Calu3 (cell line): ENCODE measurements around the gene INVS. TPM values are rescaled to one million over a fixed set of nuclear protein-coding genes. Genes with fewer than 3 reads are reported as not detected.

ENCODE experiments used
- BruUV-seq: library from RNA; stranded (reverse); fragments of 400-500 nt; replicated peaks from 2 replicates; lab custom pipeline; 2021; lab: Mats Ljungman, UMichigan
- CTCF ChIA-PET: fragments of 300-600 bp; sonication (Branson Sonifier 250); formaldehyde crosslinking; loops from one replicate; lab custom pipeline; 2022; ENCODE audit warnings: antibody characterized with exemption; lab: Charles Lee
- DNase-seq: peaks from one replicate; pipeline ENCODE4 v3.0.0; 2022
- H3K27ac Mint-ChIP-seq: one replicate; pipeline ENCODE4 v1.8.0; 2022; ENCODE audit warnings: mixed read lengths; ENCODE audit not compliant: unreplicated experiment
- H3K27me3 Mint-ChIP-seq: one replicate; pipeline ENCODE4 v1.8.0; 2022; ENCODE audit warnings: mixed read lengths; ENCODE audit not compliant: unreplicated experiment
- H3K36me3 Mint-ChIP-seq: one replicate; pipeline ENCODE4 v1.8.0; 2022; ENCODE audit warnings: mild to moderate bottlenecking, moderate library complexity, mixed read lengths; ENCODE audit not compliant: insufficient read depth, unreplicated experiment
- H3K4me1 Mint-ChIP-seq: one replicate; pipeline ENCODE4 v1.8.0; 2022; ENCODE audit warnings: mild to moderate bottlenecking, low read depth, mixed read lengths; ENCODE audit not compliant: unreplicated experiment
- H3K4me3 Mint-ChIP-seq: one replicate; pipeline ENCODE4 v1.8.0; 2022; ENCODE audit warnings: mild to moderate bottlenecking, low read depth, moderate library complexity, mixed read lengths; ENCODE audit not compliant: unreplicated experiment
- H3K9me3 Mint-ChIP-seq: one replicate; pipeline ENCODE4 v1.8.0; 2022; ENCODE audit warnings: low read depth, mixed read lengths; ENCODE audit not compliant: unreplicated experiment
- intact Hi-C: fragments of 100-400 bp; cut with micrococcal nuclease; formaldehyde crosslinking; loops from one replicate; pipeline ENCODE4 v1.10.0; 2022; ENCODE audit not compliant: unreplicated experiment
- total RNA-seq: library from RNA; stranded (reverse); gene quantifications from 2 replicates; pipeline ENCODE4 v1.2.3, GENCODE V29; 2022
- TF ChIP-seq, protein P1 (sequence below): fragments of 200-600 bp; IDR thresholded peaks from one replicate; pipeline ENCODE4 v1.8.0; 2022; ENCODE audit warnings: antibody characterized with exemption; ENCODE audit not compliant: unreplicated experiment

Gene INVS
- total RNA-seq, 1 experiment from 2014 or later, result 12.4 TPM

DNA sequence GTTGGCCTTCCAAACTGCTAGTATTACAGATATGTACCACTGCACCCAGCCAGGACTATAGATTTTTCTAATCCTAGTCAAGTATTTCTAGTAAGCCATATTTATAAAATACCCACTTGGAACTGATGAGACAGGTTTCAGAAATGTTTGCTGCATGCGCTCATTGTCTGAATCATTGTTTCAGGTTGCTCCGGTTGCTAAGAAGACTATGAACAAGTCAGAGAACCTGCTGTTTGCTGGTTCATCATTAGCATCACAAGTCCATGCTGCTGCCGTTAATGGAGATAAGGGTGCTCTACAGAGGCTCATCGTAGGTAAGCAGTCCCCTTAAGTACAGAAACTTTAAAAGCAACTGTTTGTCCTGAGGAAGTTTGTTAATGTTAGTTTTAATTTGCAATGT, 5.3 kb downstream of the INVS start:
- DNase-seq, result no peak
- no TSS peak for BruUV-seq

DNA sequence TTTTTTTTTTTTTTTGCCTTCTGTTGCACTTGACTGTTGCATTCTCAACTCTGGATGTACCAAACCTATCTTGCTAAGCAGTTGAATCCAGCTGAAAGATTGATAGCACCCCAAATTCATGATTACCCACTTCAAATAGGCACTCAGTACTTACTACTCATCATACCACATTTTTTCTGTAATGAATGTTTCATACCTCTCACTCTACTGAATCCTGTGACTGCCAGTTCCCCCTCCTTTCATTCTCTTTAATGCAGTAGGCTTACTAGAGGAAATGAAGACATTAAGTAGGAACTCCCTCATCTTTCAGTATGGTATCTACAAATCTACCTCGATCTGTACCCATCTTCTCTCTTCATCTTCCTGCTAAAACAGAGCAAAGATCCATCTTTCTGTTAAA, 6.8 kb downstream of the INVS start:
- Mint-ChIP-seq H3K4me3 (no peak overlapping the region), H3K27ac (no peak overlapping the region), H3K9me3 (no peaks in the 10 kb centered on the region), H3K36me3 (no peaks in the 10 kb centered on the region), H3K27me3 (no peaks in the 10 kb centered on the region), H3K4me1 (no peaks in the 10 kb centered on the region)
- BruUV-seq, result no TSS peak
- intact Hi-C loops, result no loop called here
- CTCF ChIA-PET, result no interaction called here
- TF ChIP-seq, protein P1, sequence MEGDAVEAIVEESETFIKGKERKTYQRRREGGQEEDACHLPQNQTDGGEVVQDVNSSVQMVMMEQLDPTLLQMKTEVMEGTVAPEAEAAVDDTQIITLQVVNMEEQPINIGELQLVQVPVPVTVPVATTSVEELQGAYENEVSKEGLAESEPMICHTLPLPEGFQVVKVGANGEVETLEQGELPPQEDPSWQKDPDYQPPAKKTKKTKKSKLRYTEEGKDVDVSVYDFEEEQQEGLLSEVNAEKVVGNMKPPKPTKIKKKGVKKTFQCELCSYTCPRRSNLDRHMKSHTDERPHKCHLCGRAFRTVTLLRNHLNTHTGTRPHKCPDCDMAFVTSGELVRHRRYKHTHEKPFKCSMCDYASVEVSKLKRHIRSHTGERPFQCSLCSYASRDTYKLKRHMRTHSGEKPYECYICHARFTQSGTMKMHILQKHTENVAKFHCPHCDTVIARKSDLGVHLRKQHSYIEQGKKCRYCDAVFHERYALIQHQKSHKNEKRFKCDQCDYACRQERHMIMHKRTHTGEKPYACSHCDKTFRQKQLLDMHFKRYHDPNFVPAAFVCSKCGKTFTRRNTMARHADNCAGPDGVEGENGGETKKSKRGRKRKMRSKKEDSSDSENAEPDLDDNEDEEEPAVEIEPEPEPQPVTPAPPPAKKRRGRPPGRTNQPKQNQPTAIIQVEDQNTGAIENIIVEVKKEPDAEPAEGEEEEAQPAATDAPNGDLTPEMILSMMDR, result no peak
- DNase-seq, result no peak

More for the DNA sequence above, 5.3 kb downstream of the INVS start:
- intact Hi-C loops, result no loop called here
- H3K27ac Mint-ChIP-seq, result no peak overlapping the region
- no peak overlapping the region for H3K4me3 Mint-ChIP-seq
- TF ChIP-seq, protein P1, result no peak
- H3K36me3 Mint-ChIP-seq, result peaks cover 7% of the 10 kb centered on the region
- CTCF ChIA-PET, result no interaction called here
- no peaks in the 10 kb centered on the region for H3K4me1 Mint-ChIP-seq
- no peaks in the 10 kb centered on the region for H3K9me3 Mint-ChIP-seq
- no peaks in the 10 kb centered on the region for H3K27me3 Mint-ChIP-seq

DNA sequence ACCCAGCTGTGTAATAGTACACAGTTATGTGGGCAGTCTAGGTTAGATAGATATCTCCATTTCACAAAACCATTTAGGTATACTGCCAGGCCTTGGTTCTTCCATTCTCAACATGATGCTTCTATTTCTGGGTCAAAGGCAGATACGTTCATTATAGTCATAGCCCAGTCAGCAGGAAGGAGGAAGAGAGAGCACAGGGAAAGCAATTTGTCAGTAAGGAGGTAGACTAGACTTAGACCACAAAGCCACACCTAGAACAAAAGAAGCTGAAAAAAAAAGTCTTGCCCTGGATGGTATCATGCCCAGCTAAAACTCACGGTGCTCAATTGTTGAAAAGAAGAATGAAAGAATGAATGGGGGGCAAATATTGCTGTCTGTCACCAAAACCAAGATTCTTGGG, 7.6 kb downstream of the INVS start:
- CTCF ChIA-PET, result no interaction called here
- H3K36me3 Mint-ChIP-seq, result no peaks in the 10 kb centered on the region
- H3K9me3 Mint-ChIP-seq, result no peaks in the 10 kb centered on the region
- TF ChIP-seq, protein P1, result no peak
- H3K27ac Mint-ChIP-seq, result no peak overlapping the region
- no peak for DNase-seq
- no peaks in the 10 kb centered on the region for H3K27me3 Mint-ChIP-seq
- no peaks in the 10 kb centered on the region for H3K4me1 Mint-ChIP-seq
- intact Hi-C loops, result no loop called here
- no TSS peak for BruUV-seq
- H3K4me3 Mint-ChIP-seq, result no peak overlapping the region

DNA sequence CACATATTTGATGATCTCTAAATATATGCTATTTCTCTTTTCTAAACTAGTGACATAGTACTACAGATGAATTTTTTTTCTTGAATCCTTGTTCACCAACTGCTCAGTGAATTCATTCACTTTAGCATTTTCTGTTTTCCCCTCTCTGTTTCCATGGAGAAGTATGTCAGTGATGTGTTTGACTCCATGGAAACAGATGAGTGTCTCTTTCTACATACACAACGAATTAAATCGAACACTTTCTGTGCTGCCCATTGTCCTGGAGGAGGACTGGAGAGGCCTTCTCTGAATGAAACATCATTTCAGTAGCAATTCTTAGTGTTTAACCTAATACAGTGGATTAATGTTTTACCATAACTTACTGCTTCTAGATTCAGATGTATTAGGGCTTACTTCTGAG, 9.5 kb downstream of the INVS start:
- intact Hi-C loops, result no loop called here
- CTCF ChIA-PET, result no interaction called here
- TF ChIP-seq, protein P1, result no peak
- no peak for DNase-seq
- Mint-ChIP-seq H3K27ac (no peak overlapping the region), H3K36me3 (no peaks in the 10 kb centered on the region), H3K27me3 (no peaks in the 10 kb centered on the region), H3K4me1 (no peaks in the 10 kb centered on the region), H3K9me3 (no peaks in the 10 kb centered on the region), H3K4me3 (no peak overlapping the region)
- BruUV-seq, result no TSS peak
